Mucosa of rectum (tissue), 2 donors: ENCODE results near the gene NFIX.
"Not testable (repeated sequence)": the region's sequence is repeated elsewhere in the genome, so short reads cannot be mapped to it uniquely, and the experiment has no call there.

Experiments used
- H3K27ac ChIP-seq, 2 donors: one replicate each; pipeline ENCODE4 v1.7.0; 2013; ENCODE audit warnings: inconsistent platforms in 2 of 2, low read depth in 2 of 2, low read length in 2 of 2
- H3K27me3 ChIP-seq, 2 donors: one replicate each; pipeline ENCODE4 v1.7.0; 2013; ENCODE audit warnings: low read length in 2 of 2; ENCODE audit not compliant: control insufficient read depth in 2 of 2, insufficient read depth in 2 of 2
- H3K36me3 ChIP-seq, 2 donors: one replicate each; pipeline ENCODE4 v1.7.0; 2013; ENCODE audit warnings: low read length in 2 of 2; ENCODE audit not compliant: control insufficient read depth in 2 of 2, insufficient read depth in 2 of 2
- H3K4me1 ChIP-seq, 2 donors: one replicate each; pipeline ENCODE4 v1.7.0; 2013; ENCODE audit warnings: low read length in 2 of 2, mild to moderate bottlenecking in 1 of 2; ENCODE audit not compliant: control insufficient read depth in 2 of 2, insufficient read depth in 2 of 2
- H3K4me3 ChIP-seq, 2 donors: one replicate each; pipeline ENCODE4 v1.7.0; 2013; ENCODE audit warnings: low read length in 2 of 2
- H3K9ac ChIP-seq, 2 donors: one replicate each; pipeline ENCODE4 v1.7.0; 2013; ENCODE audit warnings: low read length in 2 of 2, low read depth in 1 of 2, mild to moderate bottlenecking in 1 of 2
- H3K9me3 ChIP-seq, 2 donors: one replicate each; pipeline ENCODE4 v1.7.0; 2013; ENCODE audit warnings: low read length in 2 of 2; ENCODE audit not compliant: control insufficient read depth in 2 of 2
- donor health status: healthy.
- donor health status: Normal muscosa, but diverticular disease.

NFIX gene

GRCh38 chr19:12994701-12995595 is at the start of gene NFIX:
TSS of gene NFIX (plus strand) at chr19:12995475. CDS start at chr19:12995838, 363 bp downstream.
- no peaks in the 10 kb centered on the region for H3K9me3 ChIP-seq
- H3K27me3 ChIP-seq, result no peaks in the 10 kb centered on the region
- peak within 1 kb of the TSS; percentile 41 to 82 for H3K9ac ChIP-seq
- H3K4me1 ChIP-seq, result peaks cover 15 to 24% of the 10 kb centered on the region in 2 donors
- peak within 1 kb of the TSS; percentile 85 to 88 for H3K4me3 ChIP-seq
- peak within 1 kb of the TSS; percentile 76 for H3K27ac ChIP-seq
- H3K36me3 ChIP-seq, result peaks cover 4 to 5% of the 10 kb centered on the region in 2 donors

GRCh38 chr19:12945479-12946091 is 49.7 kb upstream of the NFIX start, which contains the start of gene RAD23A:
TSS of gene RAD23A (plus strand) at chr19:12945862. CDS start at chr19:12945949, 87 bp downstream.
- H3K4me1 ChIP-seq, result peaks cover 8 to 20% of the 10 kb centered on the region in 2 donors

GRCh38 chr19:12946092-12946721 is 49.1 kb upstream of the NFIX start:
- H3K36me3 ChIP-seq, result peaks cover 50 to 62% of the 10 kb centered on the region in 2 donors

More at GRCh38 chr19:12945479-12946091, 49.7 kb upstream of the NFIX start, which contains the start of gene RAD23A:
- H3K36me3 ChIP-seq, result peaks cover 51 to 62% of the 10 kb centered on the region in 2 donors
- peak within 1 kb of the TSS; percentile 87 to 89 for H3K27ac ChIP-seq
- H3K9me3 ChIP-seq, result no peaks in the 10 kb centered on the region
- H3K4me3 ChIP-seq, result peak within 1 kb of the TSS; percentile 77 to 94
- H3K9ac ChIP-seq, result peak within 1 kb of the TSS; percentile 76
- H3K27me3 ChIP-seq, result no peaks in the 10 kb centered on the region

GRCh38 chr19:12946731-12947496 is 48.4 kb upstream of the NFIX start:
- peak overlapping the region in 1 of 2 donors; percentile 87 for H3K27ac ChIP-seq
- H3K9ac ChIP-seq, result peak overlapping the region; percentile 76
- H3K36me3 ChIP-seq, result peaks cover 46 to 63% of the 10 kb centered on the region in 2 donors
- no peaks in the 10 kb centered on the region for H3K9me3 ChIP-seq
- peaks cover 7 to 15% of the 10 kb centered on the region in 2 donors for H3K4me1 ChIP-seq
- H3K27me3 ChIP-seq, result no peaks in the 10 kb centered on the region
- peak overlapping the region; percentile 77 to 94 for H3K4me3 ChIP-seq

More at GRCh38 chr19:12946092-12946721, 49.1 kb upstream of the NFIX start:
- Histone ChIP-seq H3K4me3 (peak overlapping the region; percentile 77 to 94), H3K27ac (peak overlapping the region; percentile 87 to 89), H3K9ac (peak overlapping the region; percentile 76), H3K27me3 (no peaks in the 10 kb centered on the region), H3K9me3 (no peaks in the 10 kb centered on the region), H3K4me1 (peaks cover 7 to 15% of the 10 kb centered on the region in 2 donors)

- no peaks in the 10 kb centered on the region for H3K9me3 ChIP-seq
- no peaks in the 10 kb centered on the region for H3K27me3 ChIP-seq
- no peak overlapping the region for H3K9ac ChIP-seq
- H3K4me1 ChIP-seq, result peaks cover 8 to 15% of the 10 kb centered on the region in 2 donors
- H3K36me3 ChIP-seq, result peaks cover 53 to 62% of the 10 kb centered on the region in 2 donors
- H3K4me3 ChIP-seq, result no peak overlapping the region
- no peak overlapping the region for H3K27ac ChIP-seq
Observed at GRCh38 chr19:12947702-12948611, 47.3 kb upstream of the NFIX start.

- Histone ChIP-seq H3K27ac (no peak overlapping the region), H3K9ac (no peak overlapping the region), H3K27me3 (no peaks in the 10 kb centered on the region), H3K4me3 (no peak overlapping the region), H3K4me1 (peaks cover 10% of the 10 kb centered on the region in 2 donors), H3K9me3 (no peaks in the 10 kb centered on the region), H3K36me3 (peaks cover 45 to 60% of the 10 kb centered on the region in 2 donors)
Observed at GRCh38 chr19:12948612-12949362, 46.5 kb upstream of the NFIX start.

- H3K4me1 ChIP-seq, result peaks cover 17 to 18% of the 10 kb centered on the region in 2 donors
- no peak overlapping the region for H3K4me3 ChIP-seq
- H3K9me3 ChIP-seq, result no peaks in the 10 kb centered on the region
- peaks cover 40 to 60% of the 10 kb centered on the region in 2 donors for H3K36me3 ChIP-seq
- no peak overlapping the region for H3K27ac ChIP-seq
- H3K27me3 ChIP-seq, result no peaks in the 10 kb centered on the region
- no peak overlapping the region for H3K9ac ChIP-seq
Observed at GRCh38 chr19:12949363-12950283, 45.7 kb upstream of the NFIX start.

GRCh38 chr19:12952050-12952449 is 43.2 kb upstream of the NFIX start:
- H3K27ac ChIP-seq, H3K9me3 ChIP-seq, H3K27me3 ChIP-seq, H3K9ac ChIP-seq, H3K4me3 ChIP-seq: not testable (repeated sequence)
- H3K4me1 ChIP-seq, result peaks cover 18 to 23% of the 10 kb centered on the region in 2 donors
- H3K36me3 ChIP-seq, result peaks cover 38 to 58% of the 10 kb centered on the region in 2 donors
